Measurements from ENCODE around the gene EXOSC10.
"Not testable (repeated sequence)": the region's sequence is repeated elsewhere in the genome, so short reads cannot be mapped to it uniquely, and the experiment has no call there.

EXOSC10 gene

GRCh38 chr1:11107599-11107998, 7.9 kb upstream of the EXOSC10 start:
- DNase-seq, result no peak

- no peak for DNase-seq
Measured at GRCh38 chr1:11105586-11105985, 5.9 kb upstream of the EXOSC10 start.

GRCh38 chr1:11101347-11101746, 1.7 kb upstream of the EXOSC10 start:
- DNase-seq, result no peak

GRCh38 chr1:11100806-11101205, 1.1 kb upstream of the EXOSC10 start:
- not testable (repeated sequence) for DNase-seq

GRCh38 chr1:11100149-11100493, 452 bp upstream of the EXOSC10 start:
- DNase-seq, result no peak

GRCh38 chr1:11098931-11099309, 749 bp downstream of the EXOSC10 start:
- no peak for DNase-seq

- DNase-seq, result not testable (repeated sequence)
Measured at GRCh38 chr1:11083784-11084183, 15.9 kb downstream of the EXOSC10 start.

GRCh38 chr1:11080931-11081330, 18.7 kb downstream of the EXOSC10 start:
- no peak for DNase-seq

- no peak for DNase-seq
Measured at GRCh38 chr1:11078631-11079030, 21.0 kb downstream of the EXOSC10 start.

GRCh38 chr1:11073398-11073797, 26.3 kb downstream of the EXOSC10 start:
- not testable (repeated sequence) for DNase-seq

GRCh38 chr1:11072216-11072917, 27.3 kb downstream of the EXOSC10 start:
- no peak for DNase-seq

- no peak for DNase-seq
Measured at GRCh38 chr1:11071463-11072215, 28.0 kb downstream of the EXOSC10 start.

- no peak for DNase-seq
Measured at GRCh38 chr1:11070876-11071275, 28.8 kb downstream of the EXOSC10 start.

- DNase-seq, result no peak
Measured at GRCh38 chr1:11068600-11069473, 30.8 kb downstream of the EXOSC10 start.

GRCh38 chr1:11067716-11068599, 31.7 kb downstream of the EXOSC10 start:
- no peak for DNase-seq

- DNase-seq, result no peak
Measured at GRCh38 chr1:11065796-11066195, 33.9 kb downstream of the EXOSC10 start.

- DNase-seq, result no peak
Measured at GRCh38 chr1:11064942-11065341, 34.7 kb downstream of the EXOSC10 start.

GRCh38 chr1:11063937-11064537, 35.6 kb downstream of the EXOSC10 start:
- peak; percentile 36 for DNase-seq

GRCh38 chr1:11062965-11063401, 36.7 kb downstream of the EXOSC10 start:
- no peak for DNase-seq

GRCh38 chr1:11061652-11062365, 37.9 kb downstream of the EXOSC10 start:
- no peak for DNase-seq

Data from OCI-M1 (cell line).